D341Med (cell line): ENCODE results near the gene PRR3.
A peak's percentile ranks its signal among the peaks of the same experiment; 100 is the strongest.
"Not testable (repeated sequence)": the region's sequence is repeated elsewhere in the genome, so short reads cannot be mapped to it uniquely, and the experiment has no call there.

Source experiments
- DNase-seq: peaks from one replicate; pipeline ENCODE4 v3.0.0; 2012; ENCODE audit warnings: low spot score

PRR3 gene

GRCh38 chr6:30556906-30557682 lies at the start of gene PRR3:
PRR3 (plus strand) TSS chr6:30557295; CDS start chr6:30557345, 50 bp downstream.
- DNase-seq = peak; percentile 92

DNA sequence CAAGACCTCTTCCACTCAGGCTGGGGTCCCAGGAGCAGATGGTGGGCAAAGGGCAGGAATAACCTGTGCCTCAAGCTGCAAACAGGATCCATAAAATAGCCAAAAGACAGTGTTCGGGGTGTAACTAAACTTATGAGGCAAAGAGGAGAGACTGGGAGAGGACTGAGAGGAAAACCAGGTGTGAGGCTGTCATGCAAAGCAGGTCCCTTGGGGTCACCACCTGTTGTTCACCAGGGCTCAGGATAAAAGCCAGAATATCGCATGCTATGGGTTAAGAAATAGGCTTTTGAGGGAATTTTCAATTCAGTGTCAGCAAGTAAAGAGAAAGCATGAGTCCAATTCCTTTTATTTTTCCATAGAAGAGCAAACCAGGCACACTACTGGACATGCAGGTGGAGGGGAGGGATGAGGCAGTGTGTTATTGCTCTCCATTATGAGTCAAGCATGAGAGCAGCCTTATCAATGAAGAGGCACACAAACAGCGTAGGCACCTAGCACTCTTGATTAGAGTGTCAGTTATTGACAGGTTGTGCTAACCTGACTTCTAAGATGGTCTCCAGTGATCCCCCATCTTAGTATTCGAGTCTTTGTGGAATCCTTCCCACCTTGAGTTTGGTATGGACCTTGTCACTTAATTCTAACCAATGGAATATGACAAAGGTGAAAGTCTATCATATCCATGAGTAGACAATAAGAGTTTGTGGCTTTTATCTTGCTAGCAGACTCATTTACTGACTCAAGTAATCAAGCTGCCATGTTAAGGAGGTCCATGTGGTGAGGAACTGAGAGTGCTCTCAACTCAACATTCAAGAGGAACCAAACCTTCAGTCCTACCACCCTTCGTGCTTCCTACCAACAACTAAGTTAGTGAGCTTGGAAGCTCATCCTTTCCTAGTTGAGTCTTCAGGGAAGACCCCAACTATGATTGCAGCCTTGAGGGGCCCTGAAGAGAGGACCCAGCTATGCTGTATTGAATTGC lies 49.0 kb upstream of the PRR3 start:
- DNase-seq = no peak

- no peak for DNase-seq
Measured at GRCh38 chr6:30508890-30509736, 48.0 kb upstream of the PRR3 start.

GRCh38 chr6:30510419-30511168 lies 46.5 kb upstream of the PRR3 start:
- no peak for DNase-seq

DNA sequence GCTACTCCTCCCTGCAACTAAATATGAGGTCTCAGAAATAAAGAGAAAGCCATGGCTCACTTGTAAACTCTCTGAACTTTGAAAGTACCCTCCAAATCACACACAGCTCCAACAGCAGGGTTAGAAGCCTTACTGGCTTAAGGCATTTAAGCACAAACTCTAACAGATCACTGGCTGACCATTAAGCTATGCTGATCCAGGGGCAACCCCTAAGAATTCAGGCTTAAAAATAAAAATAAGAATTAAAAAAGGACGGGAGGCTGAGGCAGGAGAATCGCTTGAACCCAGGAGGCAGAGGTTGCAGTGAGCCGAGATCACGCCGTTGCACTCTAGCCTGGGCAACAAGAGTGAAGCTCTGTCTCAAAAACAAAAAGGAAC lies 45.9 kb upstream of the PRR3 start:
- no peak for DNase-seq

DNA sequence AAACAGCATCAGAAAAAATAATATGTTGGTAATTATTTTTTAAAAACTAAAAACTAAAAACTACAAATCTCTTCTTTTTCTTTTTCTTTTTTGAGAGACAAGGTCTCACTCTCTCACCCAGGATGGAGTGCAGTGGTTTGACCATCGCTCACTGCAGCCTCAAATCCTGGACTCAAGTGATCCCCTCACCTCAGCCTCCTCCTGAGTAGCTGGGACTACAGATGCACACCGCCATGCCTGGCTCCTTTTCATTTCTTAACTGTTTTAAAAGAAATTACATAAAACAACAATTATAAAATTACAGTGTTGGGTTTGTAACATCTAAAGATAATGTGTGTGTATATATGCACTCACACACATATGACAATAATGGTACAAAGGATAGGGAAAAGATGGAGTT lies 43.6 kb upstream of the PRR3 start:
- DNase-seq = no peak

DNA sequence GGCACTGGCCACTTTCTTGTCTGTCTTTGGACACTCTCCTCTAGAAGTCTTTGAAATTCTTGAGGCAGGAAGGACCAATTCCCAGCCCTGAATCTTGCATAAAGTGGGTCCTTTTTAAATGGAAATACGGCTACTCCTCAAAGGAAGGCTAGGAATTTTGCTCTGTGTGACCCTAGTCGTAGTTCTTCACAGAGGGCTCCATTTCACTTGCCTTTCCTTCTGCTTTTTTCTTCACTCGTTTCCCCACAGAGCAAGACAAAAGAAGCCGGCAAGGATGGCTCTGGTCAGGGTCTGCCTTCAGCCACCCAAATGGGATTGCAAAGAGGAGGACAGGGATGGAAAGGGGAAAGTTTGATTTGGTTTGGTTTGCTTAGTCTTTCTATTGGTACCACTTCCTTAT lies 42.0 kb upstream of the PRR3 start:
- DNase-seq = no peak

DNA sequence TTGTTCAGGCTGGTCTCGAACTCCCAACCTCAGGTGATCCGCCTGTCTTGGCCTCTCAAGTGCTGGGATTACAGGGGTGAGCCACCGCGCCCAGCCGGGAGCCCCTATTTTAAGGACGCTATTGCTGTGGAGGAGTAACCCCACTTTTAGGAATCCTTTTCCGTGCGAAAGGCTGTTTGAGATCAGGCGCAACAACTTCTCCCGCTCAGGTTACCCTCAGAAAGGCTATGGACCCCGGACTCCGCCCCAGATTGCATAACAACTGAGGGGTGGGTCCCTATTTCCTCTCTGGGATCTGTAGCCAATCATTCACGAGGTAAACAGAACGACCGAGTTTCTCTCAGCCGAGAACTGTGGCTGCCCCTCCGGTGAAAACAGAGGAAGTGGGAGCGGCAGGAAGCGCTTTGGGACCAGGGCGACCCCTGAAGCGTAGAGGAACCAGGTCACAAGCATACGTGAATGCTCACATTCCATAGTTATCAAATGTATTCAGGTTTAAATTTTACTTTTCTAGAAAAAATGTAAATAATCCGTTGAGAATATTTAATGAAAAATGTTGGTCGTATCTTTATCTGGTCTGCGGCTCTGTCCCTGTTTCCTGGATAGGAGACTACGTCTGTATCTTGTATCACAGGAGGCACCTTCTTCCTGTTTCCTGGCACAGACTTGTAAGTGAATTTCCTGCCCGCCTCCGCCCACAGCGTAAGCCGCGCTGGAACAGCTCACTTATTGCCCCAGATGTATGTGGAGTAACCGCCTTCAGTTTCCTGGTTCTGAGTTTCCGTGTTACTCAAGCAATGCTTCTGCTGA lies 40.9 kb upstream of the PRR3 start:
- DNase-seq = no peak

- not testable (repeated sequence) for DNase-seq
Measured at GRCh38 chr6:30516754-30517076, 40.4 kb upstream of the PRR3 start.

DNA sequence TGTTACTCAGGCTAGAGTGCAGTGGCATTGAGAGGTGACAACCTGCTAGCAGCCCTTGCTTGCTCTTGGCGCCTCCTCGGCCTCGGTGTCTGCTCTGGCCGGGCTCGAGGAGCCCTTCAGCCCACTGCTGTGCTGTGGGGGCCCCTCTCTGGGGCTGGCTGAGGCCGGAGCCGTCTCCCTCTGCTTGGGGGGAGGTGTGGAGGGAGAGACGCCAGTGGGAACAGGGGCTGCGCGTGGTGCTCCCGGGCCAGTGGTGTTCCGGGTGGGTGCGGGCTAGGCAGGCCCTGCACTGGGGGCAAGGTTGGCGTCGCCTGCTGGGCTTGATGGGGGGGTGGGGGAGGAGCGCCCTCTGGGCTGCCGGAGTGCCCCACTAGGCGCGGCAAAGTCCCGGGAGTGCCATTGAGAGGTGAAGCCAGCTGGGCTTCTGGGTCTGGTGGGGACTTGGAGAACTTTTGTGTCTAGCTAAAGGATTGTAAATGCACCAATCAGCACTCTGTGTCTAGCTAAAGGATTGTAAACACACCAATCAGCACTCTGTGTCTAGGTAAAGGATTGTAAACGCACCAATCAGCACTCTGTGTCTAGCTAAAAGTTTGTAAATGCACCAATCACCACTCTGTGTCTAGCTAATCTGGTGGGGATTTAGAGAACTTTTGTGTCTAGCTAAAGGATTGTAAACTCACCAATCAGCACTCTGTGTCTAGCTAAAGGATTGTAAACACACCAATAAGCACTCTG lies 39.2 kb upstream of the PRR3 start:
- not testable (repeated sequence) for DNase-seq

DNA sequence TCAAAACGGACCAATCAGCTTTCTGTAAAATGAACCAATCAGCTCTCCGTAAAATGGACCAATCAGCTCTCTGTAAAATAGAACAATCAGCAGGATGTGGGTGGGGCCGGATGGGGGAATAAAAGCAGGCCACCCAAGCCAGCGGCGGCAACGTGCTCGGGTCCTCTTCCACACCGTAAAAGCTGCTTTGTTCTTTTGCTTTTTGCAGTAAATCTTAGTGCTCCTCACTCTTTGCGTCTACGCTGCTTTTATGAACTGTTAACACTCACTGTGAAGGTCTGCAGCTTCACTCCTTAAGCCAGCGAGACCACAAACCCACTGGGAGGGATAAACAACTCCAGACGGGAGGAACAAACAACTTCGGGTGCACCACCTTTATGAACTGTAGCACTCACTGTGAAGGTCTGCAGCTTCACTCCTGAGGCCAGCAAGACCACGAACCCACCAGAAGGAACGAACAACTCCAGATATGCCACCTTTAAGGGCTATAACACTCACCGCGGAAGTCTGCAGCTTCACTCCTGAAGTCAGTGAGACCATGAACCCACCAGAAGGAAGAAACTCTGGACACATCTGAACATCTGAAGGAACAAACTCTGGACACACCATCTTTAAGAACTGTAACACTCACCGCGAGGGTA lies 38.5 kb upstream of the PRR3 start:
- DNase-seq = not testable (repeated sequence)

- no peak for DNase-seq
Measured at GRCh38 chr6:30520522-30520921, 36.6 kb upstream of the PRR3 start.

GRCh38 chr6:30521082-30521481 lies 36.0 kb upstream of the PRR3 start:
- DNase-seq = not testable (repeated sequence)

DNA sequence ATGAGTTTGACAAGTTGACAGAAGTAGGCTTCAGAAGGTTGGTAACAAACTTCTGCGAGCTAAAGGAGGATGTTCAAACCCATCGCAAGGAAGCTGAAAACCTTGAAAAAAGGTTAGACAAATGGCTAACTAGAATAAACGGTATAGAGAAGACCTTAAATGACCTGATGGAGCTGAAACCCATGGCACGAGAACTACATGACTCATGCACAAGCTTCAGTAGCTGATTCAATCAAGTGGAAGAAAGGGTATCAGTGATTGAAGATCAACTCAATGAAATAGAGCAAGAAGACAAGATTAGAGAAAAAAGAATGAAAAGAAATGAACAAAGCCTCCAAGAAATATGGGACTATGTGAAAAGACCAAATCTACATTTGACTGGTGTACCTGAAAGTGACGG lies 35.1 kb upstream of the PRR3 start:
- not testable (repeated sequence) for DNase-seq

DNA sequence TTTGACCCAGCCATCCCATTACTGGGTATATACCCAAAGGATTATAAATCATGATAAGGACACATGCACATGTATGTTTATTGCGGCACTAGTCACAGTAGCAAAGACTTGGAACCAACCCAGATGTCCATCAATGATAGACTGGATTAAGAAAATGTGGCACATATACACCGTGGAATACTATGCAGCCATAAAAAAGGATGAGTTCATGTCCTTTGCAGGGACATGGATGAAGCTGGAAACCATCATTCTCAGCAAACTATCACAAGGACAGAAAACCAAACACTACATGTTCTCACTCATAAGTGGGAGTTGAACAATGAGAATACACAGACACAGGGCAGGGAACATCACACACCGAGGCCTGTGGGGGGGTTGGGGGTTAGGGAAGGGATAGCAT lies 30.7 kb upstream of the PRR3 start:
- not testable (repeated sequence) for DNase-seq

DNA sequence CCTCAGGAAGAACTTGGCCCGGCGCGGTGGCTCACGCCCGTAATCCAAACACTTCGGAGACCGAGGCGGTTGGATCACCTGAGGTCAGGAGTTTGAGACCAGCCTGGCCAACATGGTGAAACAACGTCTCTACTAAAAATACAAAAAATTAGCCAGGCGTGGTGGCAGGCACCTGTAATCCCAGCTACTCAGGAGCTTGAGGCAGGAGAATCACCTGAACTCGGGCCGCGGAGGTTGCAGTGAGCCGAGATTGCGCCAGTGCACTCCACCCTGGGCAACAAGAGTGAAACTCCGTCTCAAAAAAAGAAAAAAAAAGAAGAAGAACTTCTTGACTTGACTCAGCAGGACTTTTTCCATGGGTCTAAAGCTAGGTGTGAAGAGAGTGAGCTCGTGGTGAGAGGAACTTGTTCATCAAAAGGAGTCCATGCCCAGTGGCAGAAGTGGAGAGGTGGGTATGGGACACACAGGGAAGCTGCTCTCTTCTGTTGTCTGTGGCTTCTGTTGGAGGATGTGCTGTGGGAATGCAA lies 27.7 kb upstream of the PRR3 start:
- DNase-seq = not testable (repeated sequence)

- no peak for DNase-seq
Measured at GRCh38 chr6:30530014-30530413, 27.1 kb upstream of the PRR3 start.

GRCh38 chr6:30533460-30534294 lies 23.4 kb upstream of the PRR3 start:
- no peak for DNase-seq
